Cerebellar nuclear complex (tissue), 1 donor: ENCODE measurements around the gene HBD.

Experiments
- DNase-seq, 2 experiments: peaks; one replicate each; lab custom pipeline; 2025; lab: John Stamatoyannopoulos, UW

HBD gene

GRCh38 chr11:5232821-5233220 is 1.5 kb downstream of the HBD start:
- no peak for DNase-seq

- DNase-seq = no peak
These were observed 2.1 kb downstream of the HBD start for GRCh38 chr11:5232176-5232575.

GRCh38 chr11:5231111-5231510 is 3.2 kb downstream of the HBD start:
- no peak for DNase-seq

- DNase-seq = no peak
These were observed 4.0 kb downstream of the HBD start for GRCh38 chr11:5230266-5230665.

- no peak for DNase-seq
These were observed 4.5 kb downstream of the HBD start for GRCh38 chr11:5229796-5230195.

- DNase-seq = no peak
These were observed 4.9 kb downstream of the HBD start for GRCh38 chr11:5229356-5229755.

GRCh38 chr11:5228124-5228523 is 6.2 kb downstream of the HBD start:
- DNase-seq = no peak

- no peak for DNase-seq
These were observed 6.6 kb downstream of the HBD start for GRCh38 chr11:5227681-5228080.

GRCh38 chr11:5226732-5227310 is 7.5 kb downstream of the HBD start, which contains the start of gene HBB:
HBB (minus strand) TSS chr11:5227071; CDS start chr11:5227021, 50 bp downstream.
- DNase-seq = no peak

GRCh38 chr11:5225480-5225871 is 8.8 kb downstream of the HBD start:
- DNase-seq = no peak

GRCh38 chr11:5224538-5225479 is 9.5 kb downstream of the HBD start:
- no peak for DNase-seq

GRCh38 chr11:5223686-5224085 is 10.6 kb downstream of the HBD start:
- no peak for DNase-seq

GRCh38 chr11:5223146-5223545 is 11.1 kb downstream of the HBD start:
- DNase-seq = no peak

GRCh38 chr11:5210376-5210885 is 23.9 kb downstream of the HBD start:
- no peak for DNase-seq

GRCh38 chr11:5204787-5205186 is 29.5 kb downstream of the HBD start:
- DNase-seq = no peak

GRCh38 chr11:5203366-5203765 is 30.9 kb downstream of the HBD start:
- DNase-seq = no peak

GRCh38 chr11:5200582-5200981 is 33.7 kb downstream of the HBD start, which contains the start of gene OR51V1:
OR51V1 (minus strand) TSS chr11:5200682; CDS start chr11:5200682, 0 bp downstream.
- DNase-seq = no peak

GRCh38 chr11:5198285-5198684 is 36.0 kb downstream of the HBD start:
- no peak for DNase-seq

GRCh38 chr11:5197536-5197935 is 36.7 kb downstream of the HBD start:
- no peak for DNase-seq

- no peak for DNase-seq
These were observed 37.6 kb downstream of the HBD start for GRCh38 chr11:5196731-5197130.

GRCh38 chr11:5196067-5196466 is 38.2 kb downstream of the HBD start:
- peak in 1 of 2 experiments; percentile 3 for DNase-seq

GRCh38 chr11:5192738-5193137 is 41.5 kb downstream of the HBD start:
- no peak for DNase-seq

- no peak for DNase-seq
These were observed 46.1 kb downstream of the HBD start for GRCh38 chr11:5188201-5188600.
